Effector memory CD4-positive, alpha-beta T cell (primary cell): ENCODE results near the gene CXCL14.
"Not testable (repeated sequence)": the region's sequence is repeated elsewhere in the genome, so short reads cannot be mapped to it uniquely, and the experiment has no call there.

Source experiments
- DNase-seq, 3 donors: peaks; one replicate each; pipeline ENCODE4 v3.0.0-alpha.2; 2020
- H3K27ac ChIP-seq: 2 replicates; pipeline ENCODE4 v1.7.0; 2013; ENCODE audit warnings: mild to moderate bottlenecking, low read length, moderate library complexity; ENCODE audit not compliant: insufficient read depth, poor library complexity, severe bottlenecking
- H3K27me3 ChIP-seq: replicated peaks from 2 replicates; pipeline ENCODE4 v1.7.0; 2013; ENCODE audit warnings: mild to moderate bottlenecking, low read length; ENCODE audit not compliant: insufficient read depth, control insufficient read depth, poor library complexity, severe bottlenecking
- H3K36me3 ChIP-seq: 2 replicates; pipeline ENCODE4 v1.7.0; 2013; ENCODE audit warnings: mild to moderate bottlenecking, low read length, moderate library complexity; ENCODE audit not compliant: control insufficient read depth, insufficient read depth
- H3K4me1 ChIP-seq: 2 replicates; pipeline ENCODE4 v1.7.0; 2013; ENCODE audit warnings: low read length, mild to moderate bottlenecking; ENCODE audit not compliant: control insufficient read depth, insufficient read depth, poor library complexity, severe bottlenecking
- H3K4me3 ChIP-seq: 2 replicates; pipeline ENCODE4 v1.7.0; 2013; ENCODE audit warnings: low read length, low read depth, mild to moderate bottlenecking; ENCODE audit not compliant: insufficient read depth, poor library complexity, severe bottlenecking
- H3K9me3 ChIP-seq: 2 replicates; pipeline ENCODE4 v1.7.0; 2013; ENCODE audit warnings: mild to moderate bottlenecking, low read length, moderate library complexity; ENCODE audit not compliant: control insufficient read depth

The CXCL14 gene

DNA sequence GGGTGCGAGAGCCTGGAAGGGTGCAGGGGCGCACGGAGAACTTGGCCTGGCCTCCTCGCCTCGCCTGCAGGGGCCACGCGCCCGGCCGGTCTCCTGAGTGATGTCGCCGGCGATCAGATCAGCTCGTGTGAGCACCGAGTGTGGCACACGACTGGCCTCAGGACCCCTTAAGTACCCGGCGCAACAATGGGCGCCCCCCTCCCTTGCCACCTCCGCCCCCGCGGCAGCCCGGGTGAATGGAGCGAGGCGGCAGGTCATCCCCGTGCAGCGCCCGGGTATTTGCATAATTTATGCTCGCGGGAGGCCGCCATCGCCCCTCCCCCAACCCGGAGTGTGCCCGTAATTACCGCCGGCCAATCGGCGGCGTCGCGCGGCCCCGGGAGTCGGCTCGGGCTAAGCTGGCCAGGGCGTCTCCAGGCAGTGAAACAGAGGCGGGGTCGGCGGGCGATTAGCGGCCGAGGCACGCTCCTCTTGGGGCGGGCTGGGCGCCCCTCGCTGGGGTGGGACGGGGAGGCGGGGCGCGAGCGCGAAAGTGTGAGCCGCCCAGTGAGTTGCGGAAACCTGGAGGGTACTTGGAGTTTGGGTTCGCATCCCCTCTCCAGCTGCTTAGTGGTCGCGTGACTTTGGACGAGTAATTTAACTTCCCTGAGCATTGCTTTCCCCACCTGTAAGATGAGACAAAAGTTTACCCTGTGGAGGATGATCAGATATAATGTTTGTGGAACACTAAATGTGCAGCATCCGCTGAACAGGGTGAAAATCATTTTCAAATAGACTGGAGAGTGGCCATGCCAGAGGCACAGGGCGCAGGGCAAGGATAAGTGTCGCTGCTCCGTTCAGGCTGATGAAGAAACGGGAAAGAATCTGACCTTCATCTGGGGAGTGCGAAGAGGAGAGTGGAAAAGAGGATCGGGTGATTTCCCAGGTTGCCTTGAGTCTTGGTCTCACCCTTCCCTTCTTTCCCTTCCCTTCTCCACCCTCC lies 42.7 kb downstream of the CXCL14 start, which contains the start of gene NEUROG1:
Gene NEUROG1 (minus strand): TSS at position 145 of the 982 bp plus-strand sequence. CDS start 274 bp downstream, outside the sequence.
- H3K36me3 ChIP-seq, result no peaks in the 10 kb centered on the region
- no peaks in the 10 kb centered on the region for H3K9me3 ChIP-seq
- no peak for DNase-seq
- no peak within 1 kb of the TSS for H3K27ac ChIP-seq
- H3K4me1 ChIP-seq, result no peaks in the 10 kb centered on the region
- H3K4me3 ChIP-seq, result no peak within 1 kb of the TSS
- H3K27me3 ChIP-seq, result peaks cover 21% of the 10 kb centered on the region

DNA sequence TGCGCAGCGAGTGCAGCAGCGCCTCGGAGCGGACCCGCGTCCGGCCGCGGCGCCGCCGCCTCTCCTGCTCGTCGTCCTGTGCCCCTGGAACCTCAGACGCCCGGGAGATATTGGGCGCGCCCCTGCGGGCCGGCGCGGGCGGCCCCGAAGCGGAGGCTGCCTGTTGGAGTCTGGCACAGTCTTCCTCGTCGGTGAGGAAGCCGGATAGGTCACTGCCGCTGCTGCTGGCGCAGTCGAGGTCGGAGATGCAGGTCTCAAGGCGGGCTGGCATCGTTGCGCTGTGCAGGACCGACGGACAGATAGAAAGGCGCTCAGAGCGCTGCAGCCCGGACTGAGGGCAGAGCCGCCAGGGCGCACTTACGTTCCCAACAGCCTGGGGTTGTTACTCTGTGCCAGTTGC lies 43.4 kb downstream of the CXCL14 start:
- no peak overlapping the region for H3K4me3 ChIP-seq
- no peak for DNase-seq
- no peak overlapping the region for H3K27ac ChIP-seq
- no peaks in the 10 kb centered on the region for H3K36me3 ChIP-seq
- H3K27me3 ChIP-seq, result peaks cover 21% of the 10 kb centered on the region
- no peaks in the 10 kb centered on the region for H3K9me3 ChIP-seq
- no peaks in the 10 kb centered on the region for H3K4me1 ChIP-seq

DNA sequence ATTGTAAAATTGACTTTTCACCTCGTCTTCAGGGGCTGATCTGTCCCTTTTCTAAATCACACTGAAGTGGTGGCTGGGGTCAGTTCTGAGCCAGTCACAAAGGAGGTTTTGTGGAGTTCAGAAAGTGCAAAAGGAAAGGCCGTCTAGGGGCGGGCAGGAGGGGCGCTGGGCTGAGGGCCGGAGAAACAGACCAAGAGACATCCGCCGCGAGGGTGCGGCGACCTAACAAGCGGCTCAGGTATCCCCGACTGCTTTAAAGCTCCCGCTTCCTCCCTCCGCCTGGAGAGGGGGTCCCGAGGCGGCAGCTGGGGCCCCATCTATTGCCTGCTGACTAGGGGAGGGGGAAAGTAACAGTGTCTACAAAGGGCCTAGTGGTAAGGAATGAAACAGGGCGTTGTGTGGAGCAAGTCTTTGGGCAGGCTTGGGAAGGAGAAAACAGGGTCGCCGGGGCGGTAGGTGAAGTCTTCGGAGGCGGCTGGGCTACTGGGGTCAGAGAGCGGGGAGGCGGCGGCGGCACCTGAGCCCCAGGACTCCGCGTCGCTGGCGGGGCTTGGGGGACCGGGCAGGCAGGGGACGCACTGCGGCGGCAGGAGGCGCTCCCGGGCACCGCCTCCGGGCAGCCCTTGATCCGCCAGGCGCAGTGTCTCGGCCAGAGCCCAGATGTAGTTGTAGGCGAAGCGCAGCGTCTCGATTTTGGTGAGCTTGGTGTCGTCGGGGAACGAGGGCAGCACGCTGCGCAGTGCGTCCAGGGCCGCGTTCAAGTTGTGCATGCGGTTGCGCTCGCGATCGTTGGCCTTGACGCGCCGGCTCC lies 44.0 kb downstream of the CXCL14 start:
- Histone ChIP-seq H3K4me3 (no peak overlapping the region), H3K27me3 (peaks cover 21% of the 10 kb centered on the region), H3K36me3 (no peaks in the 10 kb centered on the region), H3K27ac (no peak overlapping the region), H3K9me3 (no peaks in the 10 kb centered on the region), H3K4me1 (no peaks in the 10 kb centered on the region)
- DNase-seq, result no peak

DNA sequence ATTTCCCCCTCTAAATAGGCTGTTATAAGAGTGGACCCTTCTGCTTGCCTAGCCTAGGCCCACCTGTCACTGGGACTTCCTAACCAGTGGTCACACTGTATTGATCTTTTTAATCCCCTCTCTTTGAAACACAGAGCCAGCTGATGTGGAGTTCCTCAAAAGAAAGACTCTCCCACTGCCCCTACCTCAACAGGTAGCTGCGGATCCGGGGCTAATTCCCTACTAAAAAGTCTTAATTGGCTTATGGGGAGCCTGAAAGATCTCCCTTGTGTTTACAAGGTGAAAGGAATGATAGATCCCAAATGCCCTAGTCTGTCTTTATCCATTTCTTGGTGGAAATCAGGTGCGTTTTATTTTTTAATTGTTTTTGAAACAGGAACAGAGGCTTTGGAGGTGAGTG lies 45.0 kb downstream of the CXCL14 start:
- peaks cover 13% of the 10 kb centered on the region for H3K27me3 ChIP-seq
- H3K4me1 ChIP-seq, result no peaks in the 10 kb centered on the region
- no peak overlapping the region for H3K27ac ChIP-seq
- DNase-seq, result no peak
- no peaks in the 10 kb centered on the region for H3K36me3 ChIP-seq
- no peak overlapping the region for H3K4me3 ChIP-seq
- no peaks in the 10 kb centered on the region for H3K9me3 ChIP-seq

DNA sequence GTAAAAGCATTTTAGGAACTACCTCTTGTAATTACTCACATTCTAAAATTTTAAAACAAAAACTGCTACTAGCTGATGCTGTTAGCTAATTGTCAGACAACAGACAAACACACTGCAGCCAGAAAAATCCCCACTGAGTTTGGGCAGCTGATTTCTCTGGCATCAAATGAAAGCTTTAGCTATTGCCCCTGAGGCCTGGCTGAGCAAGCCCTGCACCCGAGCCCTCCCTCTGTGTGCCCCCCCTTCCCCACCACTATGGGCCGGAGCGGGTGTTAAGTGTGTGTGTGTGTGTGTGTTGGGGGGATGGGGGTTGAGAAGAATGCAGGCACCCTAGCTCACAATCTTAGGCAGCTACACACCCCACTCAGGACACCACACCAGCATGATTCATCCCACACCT lies 45.5 kb downstream of the CXCL14 start:
- H3K27ac ChIP-seq, result no peak overlapping the region
- no peak overlapping the region for H3K4me3 ChIP-seq
- no peaks in the 10 kb centered on the region for H3K9me3 ChIP-seq
- H3K36me3 ChIP-seq, result no peaks in the 10 kb centered on the region
- H3K27me3 ChIP-seq, result peaks cover 13% of the 10 kb centered on the region
- no peaks in the 10 kb centered on the region for H3K4me1 ChIP-seq
- DNase-seq, result no peak

DNA sequence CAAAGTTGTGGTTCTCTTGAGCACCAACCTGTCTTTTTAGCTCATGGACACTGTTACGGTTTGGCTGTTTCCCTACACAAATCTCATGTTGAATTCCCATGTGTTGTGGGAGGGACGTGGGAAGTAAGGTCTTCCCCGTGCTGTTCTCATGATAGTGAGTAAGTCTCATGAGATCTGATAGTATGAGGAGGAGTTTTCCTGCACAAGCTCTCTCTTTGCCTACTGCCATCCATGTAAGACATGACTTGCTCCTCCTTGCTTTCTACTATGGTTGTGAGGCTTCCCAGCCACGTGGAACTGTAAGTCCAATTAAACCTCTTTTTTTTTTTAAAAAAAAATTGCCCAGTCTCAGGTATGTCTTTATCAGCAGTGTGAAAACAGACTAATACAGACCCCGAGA lies 49.2 kb downstream of the CXCL14 start:
- H3K9me3 ChIP-seq, result not testable (repeated sequence)

DNA sequence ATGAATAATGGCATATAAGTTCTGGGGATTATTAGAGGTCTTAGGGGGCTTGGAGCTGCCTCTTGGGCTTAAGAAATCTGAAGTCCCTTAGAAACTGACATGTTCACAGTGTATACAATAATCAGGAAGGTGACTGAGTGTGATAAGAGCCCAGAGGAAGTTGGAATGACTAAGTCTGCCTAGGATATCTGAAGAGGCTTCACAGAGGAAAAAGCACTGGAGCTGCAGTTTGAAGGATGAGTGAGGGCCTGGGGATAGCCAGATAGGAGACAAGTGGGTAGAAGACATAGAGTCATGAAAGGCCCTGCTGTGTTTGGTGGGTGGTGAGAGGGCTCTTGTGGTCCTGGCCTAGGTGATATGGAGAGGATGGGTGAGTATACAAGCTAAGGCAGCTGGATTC lies 51.9 kb downstream of the CXCL14 start:
- Histone ChIP-seq H3K36me3 (no peaks in the 10 kb centered on the region), H3K4me1 (no peaks in the 10 kb centered on the region), H3K9me3 (no peaks in the 10 kb centered on the region), H3K27ac (no peak overlapping the region), H3K27me3 (no peaks in the 10 kb centered on the region), H3K4me3 (no peak overlapping the region)
- DNase-seq, result no peak

More for the DNA sequence above, 49.2 kb downstream of the CXCL14 start:
- not testable (repeated sequence) for H3K27me3 ChIP-seq, DNase-seq, H3K4me1 ChIP-seq, H3K36me3 ChIP-seq, H3K27ac ChIP-seq, H3K4me3 ChIP-seq

DNA sequence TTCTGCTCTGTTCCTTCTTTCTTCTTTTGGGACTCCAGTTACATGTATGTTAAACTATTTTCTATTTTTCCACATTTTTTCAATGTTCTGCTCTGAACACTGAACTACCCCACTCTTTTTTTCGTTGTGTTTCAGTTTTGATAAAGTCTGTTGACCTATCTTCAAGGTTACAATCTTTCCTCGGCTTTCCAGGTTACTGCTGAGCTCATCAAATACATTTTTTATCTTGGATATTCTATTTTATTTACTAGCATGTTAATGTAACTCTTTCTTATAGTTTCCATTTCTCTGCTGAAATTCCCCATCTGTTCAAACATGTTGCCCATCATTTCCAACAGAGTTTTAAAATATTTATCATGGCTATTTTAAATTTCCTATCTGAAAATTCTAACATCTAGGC lies 56.8 kb downstream of the CXCL14 start:
- Histone ChIP-seq H3K9me3 (no peaks in the 10 kb centered on the region), H3K4me1 (no peaks in the 10 kb centered on the region), H3K27ac (no peak overlapping the region), H3K27me3 (no peaks in the 10 kb centered on the region), H3K4me3 (no peak overlapping the region), H3K36me3 (no peaks in the 10 kb centered on the region)
- DNase-seq, result no peak
